Muscle of leg (tissue), 11 donors: ENCODE data around the gene TMEM140. TPM values are rescaled to one million over a fixed set of nuclear protein-coding genes. Genes with fewer than 3 reads are reported as not detected.

Experiments
- DNase-seq: peaks from one replicate; pipeline ENCODE4 v3.0.0; 2013
- H3K27ac ChIP-seq: one replicate; pipeline ENCODE4 v1.5.1; 2013; ENCODE audit warnings: mild to moderate bottlenecking, low read length, control low read depth
- H3K27me3 ChIP-seq: one replicate; pipeline ENCODE4 v1.6.1; 2013; ENCODE audit warnings: low read length; ENCODE audit not compliant: control insufficient read depth, insufficient read depth
- H3K36me3 ChIP-seq: one replicate; pipeline ENCODE4 v1.6.1; 2013; ENCODE audit warnings: low read length; ENCODE audit not compliant: control insufficient read depth, insufficient read depth
- H3K4me1 ChIP-seq: one replicate; pipeline ENCODE4 v1.6.1; 2013; ENCODE audit warnings: low read length; ENCODE audit not compliant: control insufficient read depth, insufficient read depth
- H3K4me3 ChIP-seq: one replicate; pipeline ENCODE4 v1.5.1; 2013; ENCODE audit warnings: low read length, control low read depth
- H3K9me3 ChIP-seq: replicated peaks from 2 replicates; pipeline ENCODE4 v1.6.1; 2013; ENCODE audit warnings: low read depth, low read length; ENCODE audit not compliant: control insufficient read depth
- WGBS: methylation state at CpG from one replicate; pipeline ENCODE4 v1.1.5; 2013; ENCODE audit warnings: missing lambda C conversion rate; ENCODE audit not compliant: insufficient coverage; 5-methylcytosine and 5-hydroxymethylcytosine counted together
- polyA plus RNA-seq, 8 donors: library from polyadenylated mRNA; unstranded; fragments of 120-200 nt; gene quantifications; one replicate each; pipeline versions ENCODE4 v1.2.1 to v1.2.3, GENCODE V29; 2013; ENCODE audit warnings: inconsistent platforms in 1 of 8, low replicate concordance in 1 of 8; ENCODE audit not compliant: insufficient read length in 8 of 8, insufficient read depth in 1 of 8
- total RNA-seq: library from RNA; stranded (reverse); fragments of 120-200 nt; gene quantifications from one replicate; pipeline ENCODE4 v1.2.4, GENCODE V29; 2013

The TMEM140 gene
- total and polyA plus RNA-seq, 9 donors = 1.3 to 12.5 (median 10.4) TPM

DNA sequence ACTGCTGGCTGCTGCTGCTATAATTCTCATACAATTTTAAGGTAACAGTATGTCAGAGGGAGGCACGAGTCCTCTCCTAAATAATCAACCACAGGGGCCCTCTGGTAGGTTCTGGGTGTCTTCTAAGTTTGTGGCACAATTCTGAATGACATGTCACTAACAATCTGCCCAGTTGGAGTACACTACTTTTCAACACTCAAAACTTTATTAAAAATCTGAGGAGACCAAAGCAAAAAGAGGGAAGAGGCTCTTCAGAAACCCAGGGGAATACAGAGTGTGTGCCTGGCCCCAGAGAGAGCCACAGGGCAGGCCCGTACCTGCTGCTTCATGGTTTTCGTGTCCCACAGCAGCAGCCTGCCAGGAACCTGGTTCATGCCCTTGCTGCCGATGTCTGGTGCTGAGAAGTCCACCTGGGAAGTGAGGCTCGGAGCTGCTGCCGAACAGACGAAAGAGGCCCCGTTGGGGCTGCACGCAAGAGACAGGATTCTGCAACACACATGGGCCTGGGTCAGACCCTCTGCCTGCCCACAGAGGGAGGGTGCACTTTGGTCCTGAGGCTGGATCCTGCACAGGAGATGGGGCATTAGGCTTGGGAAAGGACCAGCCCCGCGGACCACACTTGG is 45.2 kb downstream of the TMEM140 start:
- 89% methylated on average over 10 of the region's 11 CpGs for WGBS

DNA sequence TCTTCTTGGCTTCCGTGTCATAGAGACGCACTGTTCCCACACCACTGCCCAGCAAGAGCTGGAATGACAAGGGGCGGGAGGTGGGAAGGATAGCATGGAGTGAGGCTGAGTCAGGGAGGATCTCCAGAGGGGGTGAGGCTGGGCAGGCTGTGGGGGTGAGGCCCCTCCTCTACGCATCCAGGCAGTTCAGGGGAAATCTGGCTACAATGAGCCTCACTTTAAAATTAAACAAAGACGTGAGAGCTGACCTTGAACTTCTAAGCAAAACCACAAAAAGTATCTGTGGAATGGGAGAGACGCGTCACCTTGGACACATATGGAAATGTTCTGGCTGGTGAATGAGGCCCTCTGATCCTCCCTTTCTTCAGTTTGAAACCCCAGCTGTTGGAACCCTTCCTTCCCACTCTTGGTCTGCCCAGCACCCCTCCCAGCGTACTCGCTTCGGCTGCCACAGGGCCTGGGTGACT is 45.8 kb downstream of the TMEM140 start:
- H3K36me3 ChIP-seq = peaks cover 58% of the 10 kb centered on the region
- WGBS = 93% methylated on average over 3 of the region's 10 CpGs
- H3K4me3 ChIP-seq = no peak overlapping the region
- no peaks in the 10 kb centered on the region for H3K4me1 ChIP-seq
- H3K27ac ChIP-seq = no peak overlapping the region
- H3K27me3 ChIP-seq = no peaks in the 10 kb centered on the region
- no peaks in the 10 kb centered on the region for H3K9me3 ChIP-seq
- no peak for DNase-seq

More for the DNA sequence above, 45.2 kb downstream of the TMEM140 start:
- Histone ChIP-seq H3K36me3 (peaks cover 61% of the 10 kb centered on the region), H3K9me3 (no peaks in the 10 kb centered on the region), H3K27ac (no peak overlapping the region), H3K4me1 (no peaks in the 10 kb centered on the region), H3K4me3 (no peak overlapping the region), H3K27me3 (no peaks in the 10 kb centered on the region)
- no peak for DNase-seq

DNA sequence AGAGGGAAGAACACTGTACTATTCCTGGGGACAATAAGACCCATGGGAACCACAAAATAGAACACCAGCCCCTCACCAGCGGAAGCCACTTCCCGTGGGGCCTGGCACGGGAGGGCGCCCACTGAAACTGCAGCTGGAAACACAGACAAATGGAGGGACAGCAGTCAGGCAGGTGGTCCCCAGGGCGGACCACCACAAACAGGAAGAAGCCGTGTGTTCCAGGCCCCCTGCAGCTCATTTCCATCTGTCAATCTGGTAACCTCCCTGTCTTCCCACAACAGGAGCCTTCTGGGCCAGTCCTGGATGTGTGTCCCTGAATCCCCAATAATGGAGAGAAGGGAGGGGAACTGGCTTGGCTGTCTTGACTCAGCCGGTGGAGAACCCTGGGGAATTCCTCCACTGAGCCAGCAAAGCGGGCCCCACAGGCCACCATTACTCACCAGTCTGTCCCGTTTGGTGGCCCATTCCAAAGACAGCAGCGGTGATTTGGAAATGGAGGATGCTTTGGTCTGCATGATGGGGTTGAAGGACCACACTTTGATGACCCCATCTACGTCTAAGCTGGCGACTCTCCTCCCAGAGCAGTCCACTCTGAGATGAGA is 46.7 kb downstream of the TMEM140 start:
- no peak overlapping the region for H3K4me3 ChIP-seq
- H3K36me3 ChIP-seq = peaks cover 57% of the 10 kb centered on the region
- H3K4me1 ChIP-seq = no peaks in the 10 kb centered on the region
- no peak overlapping the region for H3K27ac ChIP-seq
- DNase-seq = no peak
- WGBS = 83% methylated on average over 4 of the region's 12 CpGs
- H3K27me3 ChIP-seq = no peaks in the 10 kb centered on the region
- no peaks in the 10 kb centered on the region for H3K9me3 ChIP-seq

DNA sequence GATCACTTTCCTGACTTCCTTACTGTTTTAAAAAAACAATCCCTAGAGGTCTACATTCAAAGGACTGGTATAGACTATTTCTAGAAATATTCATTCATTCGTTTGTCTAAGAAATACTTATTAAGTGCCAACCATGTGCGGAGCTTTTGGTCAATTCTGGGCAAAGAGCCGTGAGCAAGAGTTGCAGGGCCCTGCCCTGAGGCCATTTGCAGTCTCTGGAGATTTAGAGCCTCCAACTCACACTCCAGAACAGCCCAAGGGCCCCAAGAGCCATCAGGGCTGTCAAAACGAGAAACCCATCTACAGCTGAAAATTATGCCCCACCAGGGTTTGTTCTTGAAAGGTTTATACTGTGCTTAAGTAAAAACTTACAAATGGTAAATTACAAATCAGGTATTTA is 47.3 kb downstream of the TMEM140 start:
- 100% methylated on average over 2 of the region's 4 CpGs for WGBS
- Histone ChIP-seq H3K9me3 (no peaks in the 10 kb centered on the region), H3K27me3 (no peaks in the 10 kb centered on the region), H3K27ac (no peak overlapping the region), H3K36me3 (peaks cover 60% of the 10 kb centered on the region), H3K4me3 (no peak overlapping the region), H3K4me1 (no peaks in the 10 kb centered on the region)
- no peak for DNase-seq

DNA sequence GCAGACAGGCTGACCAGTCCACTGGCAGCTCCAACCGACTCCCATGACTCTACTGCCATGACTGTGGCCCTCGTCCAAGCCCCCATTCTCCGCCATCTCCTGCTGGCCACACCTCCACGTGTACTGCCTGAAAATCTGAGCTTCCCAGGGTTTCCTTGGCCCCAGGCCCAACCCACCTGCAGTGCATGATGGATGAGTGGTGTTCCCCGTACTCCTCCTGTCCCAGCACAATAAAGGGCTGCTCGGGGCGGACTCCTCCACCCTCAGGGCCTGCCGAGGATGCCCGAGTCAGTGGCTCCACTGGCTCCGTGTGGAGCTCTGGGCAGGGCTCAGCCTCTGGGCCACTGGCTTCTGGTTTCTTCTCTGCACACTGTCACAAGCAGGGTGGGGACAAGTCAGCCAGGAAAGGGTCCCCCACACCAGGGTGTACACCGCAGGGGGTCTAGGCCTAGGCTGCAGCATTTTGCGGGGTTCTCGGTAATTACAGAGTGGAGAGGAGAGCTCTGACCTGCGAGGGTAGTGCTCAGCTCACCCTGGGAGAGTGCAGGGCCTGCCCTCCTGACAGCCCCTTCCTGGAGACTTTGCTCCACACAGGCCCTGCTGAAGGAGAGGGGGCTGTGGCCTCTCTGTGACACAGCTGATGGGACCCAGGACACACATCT is 48.2 kb downstream of the TMEM140 start:
- no peaks in the 10 kb centered on the region for H3K9me3 ChIP-seq
- 88% methylated on average over 11 of the region's 14 CpGs for WGBS
- no peaks in the 10 kb centered on the region for H3K27me3 ChIP-seq
- no peak overlapping the region for H3K4me3 ChIP-seq
- H3K27ac ChIP-seq = no peak overlapping the region
- H3K36me3 ChIP-seq = peaks cover 66% of the 10 kb centered on the region
- DNase-seq = no peak
- no peaks in the 10 kb centered on the region for H3K4me1 ChIP-seq

DNA sequence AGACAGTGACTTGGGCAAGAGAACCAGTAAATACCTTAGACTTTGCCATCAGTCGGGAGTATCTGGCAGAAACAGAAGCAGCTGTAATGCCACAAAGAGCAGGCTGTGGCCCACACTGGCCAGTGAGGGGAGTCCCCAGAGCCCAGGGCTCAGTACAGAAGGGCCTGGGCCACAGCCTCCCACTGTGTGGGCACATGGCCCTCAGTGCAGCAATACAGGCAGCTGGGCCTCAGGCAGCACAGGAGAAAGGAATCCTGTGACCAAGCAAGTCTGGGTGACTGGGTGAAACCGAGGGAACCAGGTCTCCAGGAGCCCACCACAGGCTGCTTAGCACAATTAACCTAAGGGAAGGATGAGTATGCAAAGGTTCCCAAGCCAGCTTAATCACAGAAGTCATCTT is 49.5 kb downstream of the TMEM140 start:
- 75% methylated on average over 2 of the region's 2 CpGs for WGBS
- H3K9me3 ChIP-seq = no peaks in the 10 kb centered on the region
- H3K27ac ChIP-seq = no peak overlapping the region
- DNase-seq = no peak
- no peak overlapping the region for H3K4me3 ChIP-seq
- no peaks in the 10 kb centered on the region for H3K27me3 ChIP-seq
- no peaks in the 10 kb centered on the region for H3K4me1 ChIP-seq
- H3K36me3 ChIP-seq = peaks cover 68% of the 10 kb centered on the region

DNA sequence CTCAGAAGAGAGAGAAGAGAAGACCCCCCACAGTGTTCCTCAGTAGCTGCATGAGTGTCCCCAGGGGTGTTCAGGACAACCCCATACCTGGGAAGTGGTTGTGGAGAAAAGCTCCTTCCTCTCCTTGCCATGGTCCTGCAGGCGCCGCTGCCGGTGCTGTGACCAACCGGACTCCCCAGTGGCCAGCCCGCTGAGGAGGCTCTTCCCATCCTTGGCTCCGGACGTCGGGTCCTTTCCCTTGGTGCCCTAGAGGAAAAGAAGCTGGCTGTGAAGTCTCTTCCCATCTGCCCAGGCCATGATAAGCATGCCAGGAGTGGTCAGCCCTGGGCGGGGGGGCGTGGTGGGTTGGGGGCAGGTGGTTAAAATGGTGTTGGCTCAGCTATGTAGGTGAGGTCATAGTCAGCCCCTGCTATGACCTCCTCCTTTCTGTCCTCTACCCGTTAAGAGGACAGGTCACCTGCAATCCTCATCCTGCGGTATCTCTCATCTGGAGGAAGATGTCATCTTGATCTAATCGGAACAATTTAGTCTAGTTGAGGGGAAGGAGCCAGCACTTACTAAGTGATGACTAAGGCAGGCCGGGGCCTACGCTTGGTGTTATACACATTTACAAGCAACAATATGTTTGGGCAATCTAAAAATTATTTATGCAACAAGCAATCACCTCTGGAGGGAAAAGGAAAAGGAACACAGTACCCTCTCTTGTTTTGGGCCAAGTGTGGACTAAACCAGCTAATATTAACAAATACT is 50.2 kb downstream of the TMEM140 start:
- H3K4me1 ChIP-seq = no peaks in the 10 kb centered on the region
- 70% methylated on average over 4 of the region's 15 CpGs for WGBS
- no peaks in the 10 kb centered on the region for H3K27me3 ChIP-seq
- no peaks in the 10 kb centered on the region for H3K9me3 ChIP-seq
- no peak overlapping the region for H3K27ac ChIP-seq
- DNase-seq = no peak
- H3K36me3 ChIP-seq = peaks cover 67% of the 10 kb centered on the region
- no peak overlapping the region for H3K4me3 ChIP-seq

DNA sequence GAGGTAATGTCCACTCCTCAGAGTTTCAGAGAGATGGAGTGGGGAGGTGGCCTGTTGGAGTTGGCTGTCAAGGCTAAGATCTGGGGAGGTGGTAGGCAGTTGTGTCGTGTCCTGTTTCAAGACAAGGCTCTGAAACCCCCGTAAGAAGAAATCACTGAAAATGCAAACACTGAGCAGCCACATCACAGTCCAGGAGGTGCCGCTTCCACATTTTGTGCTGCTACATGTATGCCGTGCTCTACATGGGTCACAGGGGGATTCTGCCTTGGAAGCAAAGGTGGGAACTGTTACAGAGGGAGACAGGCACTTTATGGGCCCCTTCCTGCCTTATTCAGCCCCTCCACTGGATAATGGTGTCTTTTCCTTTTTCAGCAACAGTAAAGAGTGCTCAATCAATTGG is 51.6 kb downstream of the TMEM140 start:
- Histone ChIP-seq H3K27me3 (no peaks in the 10 kb centered on the region), H3K36me3 (peaks cover 73% of the 10 kb centered on the region), H3K4me3 (no peak overlapping the region), H3K9me3 (no peaks in the 10 kb centered on the region), H3K27ac (no peak overlapping the region), H3K4me1 (no peaks in the 10 kb centered on the region)
- no peak for DNase-seq
- WGBS = 100% methylated on average over 2 of the region's 4 CpGs

DNA sequence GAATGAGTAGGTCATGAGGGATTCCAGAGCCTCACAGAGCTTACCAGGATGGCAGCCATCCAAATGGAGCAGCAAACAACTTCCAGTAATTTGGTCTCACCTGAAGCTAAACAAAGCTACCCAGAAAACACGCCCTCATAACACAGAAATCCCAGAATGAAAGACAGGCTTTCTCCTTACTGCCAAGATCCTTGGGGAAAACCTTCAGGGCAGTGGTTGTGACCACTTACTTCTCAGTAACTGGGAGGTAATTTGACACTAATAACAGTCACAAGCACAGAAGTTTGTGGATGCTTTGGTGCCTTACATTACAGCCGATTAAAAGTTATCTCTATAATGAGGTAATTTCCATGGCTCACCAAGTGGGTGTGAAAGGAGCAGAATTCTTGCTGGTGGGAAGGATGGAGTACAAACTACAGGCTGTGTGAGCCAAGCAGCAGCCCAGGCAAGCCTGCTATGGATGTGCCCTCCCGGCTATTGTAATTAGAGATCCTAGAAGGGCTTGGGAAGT is 53.0 kb downstream of the TMEM140 start:
- H3K4me1 ChIP-seq = no peaks in the 10 kb centered on the region
- no peak overlapping the region for H3K4me3 ChIP-seq
- H3K9me3 ChIP-seq = no peaks in the 10 kb centered on the region
- DNase-seq = no peak
- H3K36me3 ChIP-seq = peaks cover 77% of the 10 kb centered on the region
- no peaks in the 10 kb centered on the region for H3K27me3 ChIP-seq
- WGBS = no CpG with 5 or more reads among the region's 3 CpGs
- H3K27ac ChIP-seq = no peak overlapping the region

DNA sequence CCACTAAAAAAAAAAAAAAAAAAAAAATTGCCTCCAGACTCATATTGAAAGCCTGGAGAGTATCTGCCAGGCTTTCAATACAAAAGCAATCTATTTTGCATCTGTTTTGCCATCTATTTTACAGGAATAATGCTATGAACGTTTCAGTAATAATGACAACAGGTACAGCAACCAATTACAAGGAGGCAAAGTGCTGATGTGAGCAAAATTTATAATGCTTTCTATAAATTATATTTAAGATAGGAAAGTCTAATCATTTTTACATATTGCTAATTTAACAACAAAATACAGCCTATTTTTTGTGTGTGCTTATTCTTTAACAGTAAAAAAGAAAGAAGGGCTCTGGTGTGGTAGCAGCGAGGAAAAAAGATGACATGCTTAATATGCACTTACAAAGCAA is 53.5 kb downstream of the TMEM140 start:
- Histone ChIP-seq H3K4me1 (no peaks in the 10 kb centered on the region), H3K9me3 (no peaks in the 10 kb centered on the region), H3K36me3 (peaks cover 75% of the 10 kb centered on the region), H3K4me3 (no peak overlapping the region), H3K27me3 (no peaks in the 10 kb centered on the region), H3K27ac (no peak overlapping the region)
- DNase-seq = no peak
- no CpG with 5 or more reads among the region's 2 CpGs for WGBS
